ENCODE data around the gene C2orf49. TPM values are rescaled to one million over a fixed set of nuclear protein-coding genes. Genes with fewer than 3 reads are reported as not detected.
A peak's percentile ranks its signal among the peaks of the same experiment; 100 is the strongest.

The C2orf49 gene
- total RNA-seq, 1 experiment from 2014 or later: 11.6 TPM

DNA sequence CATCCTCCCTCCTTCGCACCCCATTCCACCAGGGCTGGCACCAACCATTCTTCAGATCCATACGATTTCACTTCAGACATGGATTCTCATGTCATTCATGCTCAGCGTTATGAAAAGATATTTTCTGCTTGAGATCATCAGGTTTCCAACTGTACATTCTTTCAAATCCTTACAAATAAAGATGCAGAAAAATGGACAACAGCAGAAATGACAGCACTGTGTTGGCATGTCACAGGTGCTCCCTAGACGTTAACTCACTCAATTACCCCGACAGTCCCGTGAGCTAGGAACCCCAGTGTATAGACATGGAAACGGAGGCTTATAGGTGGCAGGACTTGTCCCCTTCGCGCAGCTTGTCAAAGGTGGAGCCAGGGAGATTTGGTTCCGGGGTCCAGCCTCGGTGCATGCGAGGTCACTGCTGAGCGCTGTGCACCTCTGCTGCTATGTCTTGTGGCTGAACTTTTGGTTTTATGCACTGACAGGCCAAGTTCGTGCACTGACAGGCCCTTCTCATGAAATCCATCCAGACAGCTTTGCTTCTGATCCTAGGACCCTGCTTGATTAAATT lies 43.8 kb downstream of the C2orf49 start:
- ChIA-PET POLR2A (ENCODE audit: unreplicated experiment) (no interaction called here), CTCF (no interaction called here)
- no peaks in the 10 kb centered on the region for H3K9me2 ChIP-seq (replicated peaks; ENCODE audit: low read length)
- H3K4me2 ChIP-seq (ENCODE audit: low read length): no peak overlapping the region
- DNase-seq (no peak), ATAC-seq (no peak)
- peaks cover 91% of the 10 kb centered on the region for H3K79me2 ChIP-seq (ENCODE audit: low read length)
- TF ChIP-seq EZH2phosphoT487 (IDR thresholded peaks at IDR 0.05; ENCODE audit: borderline replicate concordance, low read length) (no peak), EZH2 (IDR thresholded peaks at IDR 0.05; ENCODE audit: low read length, unreplicated experiment) (no peak)
- TF ChIP-seq, protein P1, sequence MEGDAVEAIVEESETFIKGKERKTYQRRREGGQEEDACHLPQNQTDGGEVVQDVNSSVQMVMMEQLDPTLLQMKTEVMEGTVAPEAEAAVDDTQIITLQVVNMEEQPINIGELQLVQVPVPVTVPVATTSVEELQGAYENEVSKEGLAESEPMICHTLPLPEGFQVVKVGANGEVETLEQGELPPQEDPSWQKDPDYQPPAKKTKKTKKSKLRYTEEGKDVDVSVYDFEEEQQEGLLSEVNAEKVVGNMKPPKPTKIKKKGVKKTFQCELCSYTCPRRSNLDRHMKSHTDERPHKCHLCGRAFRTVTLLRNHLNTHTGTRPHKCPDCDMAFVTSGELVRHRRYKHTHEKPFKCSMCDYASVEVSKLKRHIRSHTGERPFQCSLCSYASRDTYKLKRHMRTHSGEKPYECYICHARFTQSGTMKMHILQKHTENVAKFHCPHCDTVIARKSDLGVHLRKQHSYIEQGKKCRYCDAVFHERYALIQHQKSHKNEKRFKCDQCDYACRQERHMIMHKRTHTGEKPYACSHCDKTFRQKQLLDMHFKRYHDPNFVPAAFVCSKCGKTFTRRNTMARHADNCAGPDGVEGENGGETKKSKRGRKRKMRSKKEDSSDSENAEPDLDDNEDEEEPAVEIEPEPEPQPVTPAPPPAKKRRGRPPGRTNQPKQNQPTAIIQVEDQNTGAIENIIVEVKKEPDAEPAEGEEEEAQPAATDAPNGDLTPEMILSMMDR (conservative IDR thresholded peaks at IDR 0.05; ENCODE audit: low read depth, low read length): no peak
- H3K4me3 ChIP-seq (ENCODE audit: low read length): no peak overlapping the region
- no peaks in the 10 kb centered on the region for H3F3A ChIP-seq (ENCODE audit: low read length, unreplicated experiment)
- no peak overlapping the region for H2AFZ ChIP-seq (ENCODE audit: low read length)
- no TSS peak for BruUV-seq (replicated peaks)
- peaks cover 75% of the 10 kb centered on the region for H3K36me3 ChIP-seq (ENCODE audit: low read depth, low read length)
- no peak overlapping the region for H3K9ac ChIP-seq (ENCODE audit: low read length)
- no peaks in the 10 kb centered on the region for H3K27me3 ChIP-seq (ENCODE audit: low read length)
- H3K9me3 ChIP-seq (ENCODE audit: low read length): no peaks in the 10 kb centered on the region
- no peak overlapping the region for H3K27ac ChIP-seq (ENCODE audit: low read length)
- intact Hi-C loops (cut with micrococcal nuclease): no loop called here
- H3K4me1 ChIP-seq (ENCODE audit: insufficient read depth, low read length): peaks cover 41% of the 10 kb centered on the region
- H4K20me1 ChIP-seq (ENCODE audit: low read length): peaks cover 13% of the 10 kb centered on the region; the same call in 1 of the 2 replicates

DNA sequence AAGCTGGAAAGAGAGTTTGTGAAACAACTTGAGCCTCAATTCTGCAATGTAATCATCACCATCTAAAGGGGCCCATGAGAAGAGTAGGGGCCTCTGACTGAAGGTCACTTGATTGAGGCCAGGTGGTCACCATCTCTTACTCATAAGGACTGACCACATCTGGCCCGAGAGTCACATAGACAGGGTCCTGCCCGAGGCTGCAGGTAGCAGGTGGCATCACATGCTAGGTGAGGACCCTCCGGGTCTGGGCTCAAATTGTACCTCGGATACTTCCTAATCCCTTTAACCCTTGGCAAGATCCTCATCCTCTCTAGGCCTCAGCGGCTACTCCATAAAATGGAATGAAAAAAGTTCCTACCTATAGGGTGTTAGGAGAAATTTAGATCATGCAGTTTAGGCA lies 44.8 kb downstream of the C2orf49 start:
- Histone ChIP-seq H3K4me1 (ENCODE audit: insufficient read depth, low read length) (peaks cover 41% of the 10 kb centered on the region), H3K4me3 (ENCODE audit: low read length) (no peak overlapping the region), H2AFZ (ENCODE audit: low read length) (no peak overlapping the region), H3K36me3 (ENCODE audit: low read depth, low read length) (peaks cover 74% of the 10 kb centered on the region), H3K9ac (ENCODE audit: low read length) (no peak overlapping the region), H4K20me1 (ENCODE audit: low read length) (peaks cover 15% of the 10 kb centered on the region; the same call in 1 of the 2 replicates), H3K9me3 (ENCODE audit: low read length) (no peaks in the 10 kb centered on the region), H3K27me3 (ENCODE audit: low read length) (no peaks in the 10 kb centered on the region), H3K79me2 (ENCODE audit: low read length) (peaks cover 94% of the 10 kb centered on the region), H3F3A (ENCODE audit: low read length, unreplicated experiment) (no peaks in the 10 kb centered on the region), H3K4me2 (ENCODE audit: low read length) (no peak overlapping the region), H3K9me2 (replicated peaks; ENCODE audit: low read length) (no peaks in the 10 kb centered on the region), H3K27ac (ENCODE audit: low read length) (no peak overlapping the region)
- intact Hi-C loops (cut with micrococcal nuclease): no loop called here
- ATAC-seq (no peak), DNase-seq (no peak)
- POLR2A ChIA-PET (ENCODE audit: unreplicated experiment): no interaction called here
- no TSS peak for BruUV-seq (replicated peaks)
- TF ChIP-seq EZH2 (IDR thresholded peaks at IDR 0.05; ENCODE audit: low read length, unreplicated experiment): no peak
- no peak for TF ChIP-seq EZH2phosphoT487 (IDR thresholded peaks at IDR 0.05; ENCODE audit: borderline replicate concordance, low read length)
- TF ChIP-seq, protein P1 (conservative IDR thresholded peaks at IDR 0.05; ENCODE audit: low read depth, low read length): no peak
- CTCF ChIA-PET: no interaction called here

DNA sequence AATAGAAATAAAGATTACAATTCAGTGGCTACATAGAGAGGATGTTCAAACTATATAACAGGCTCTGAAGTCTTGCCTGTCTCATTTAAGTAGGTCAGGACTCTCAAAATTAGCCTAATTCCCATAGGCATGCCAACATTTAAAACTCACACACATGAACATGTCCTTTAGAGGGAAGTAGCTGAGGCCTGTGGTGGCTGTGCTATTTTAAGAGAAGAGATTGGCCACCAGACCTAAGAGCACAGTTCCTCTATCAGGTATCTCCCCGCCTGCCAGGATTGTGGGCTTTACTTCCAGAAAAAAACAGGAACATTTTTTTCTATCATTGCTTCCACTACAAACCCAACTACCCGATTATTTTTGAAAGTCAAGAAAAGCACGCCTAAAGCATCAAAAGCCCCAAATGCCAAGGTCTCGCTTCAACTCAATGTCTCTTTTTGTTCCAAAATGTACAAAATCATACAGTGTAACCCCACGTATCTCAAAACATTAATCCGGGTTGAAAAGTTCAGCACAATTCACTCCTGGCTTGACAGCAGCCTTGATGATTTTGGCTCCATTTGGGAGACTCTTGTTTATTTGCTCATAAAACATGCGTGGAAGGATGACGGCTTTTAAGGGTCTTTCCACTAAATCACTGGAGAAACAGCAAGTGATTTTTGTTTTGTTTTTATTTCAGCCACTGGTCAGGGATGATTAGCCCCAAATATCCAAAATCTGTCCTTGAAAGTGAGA lies 46.3 kb downstream of the C2orf49 start:
- Histone ChIP-seq H3K4me3 (ENCODE audit: low read length) (no peak overlapping the region), H3K4me1 (ENCODE audit: insufficient read depth, low read length) (peaks cover 55% of the 10 kb centered on the region), H4K20me1 (ENCODE audit: low read length) (peaks cover 13% of the 10 kb centered on the region; the same call in 1 of the 2 replicates), H3K9ac (ENCODE audit: low read length) (no peak overlapping the region), H3K4me2 (ENCODE audit: low read length) (no peak overlapping the region), H3K27ac (ENCODE audit: low read length) (no peak overlapping the region), H2AFZ (ENCODE audit: low read length) (no peak overlapping the region), H3F3A (ENCODE audit: low read length, unreplicated experiment) (no peaks in the 10 kb centered on the region), H3K79me2 (ENCODE audit: low read length) (peaks cover 97% of the 10 kb centered on the region), H3K36me3 (ENCODE audit: low read depth, low read length) (peaks cover 70% of the 10 kb centered on the region), H3K27me3 (ENCODE audit: low read length) (no peaks in the 10 kb centered on the region), H3K9me3 (ENCODE audit: low read length) (no peaks in the 10 kb centered on the region), H3K9me2 (replicated peaks; ENCODE audit: low read length) (no peaks in the 10 kb centered on the region)
- POLR2A ChIA-PET (ENCODE audit: unreplicated experiment): no interaction called here
- TSS peak; percentile 4 for BruUV-seq (replicated peaks)
- no peak for TF ChIP-seq EZH2phosphoT487 (IDR thresholded peaks at IDR 0.05; ENCODE audit: borderline replicate concordance, low read length)
- ATAC-seq: no peak
- intact Hi-C loops (cut with micrococcal nuclease): no loop called here
- CTCF ChIA-PET: no interaction called here
- no peak for DNase-seq

All from PC-3 (cell line).